Keratinocyte (primary cell): ENCODE results near the gene ZBTB48.

Experiments used
- EZH2 ChIP-seq: IDR thresholded peaks from one replicate; pipeline ENCODE4 v1.6.1; 2012; ENCODE audit warnings: inconsistent platforms, mild to moderate bottlenecking, low read length, moderate library complexity
- TF ChIP-seq, protein P1 (sequence below), 3 experiments: IDR thresholded peaks in 1 of 3; conservative IDR thresholded peaks in 1 of 3; optimal IDR thresholded peaks in 1 of 3; 2 replicates in 2 of 3; 3 replicates in 1 of 3; pipeline versions ENCODE3 to v1.5.1; 2011; ENCODE audit warnings: low read length in 3 of 3, mild to moderate bottlenecking in 3 of 3, moderate library complexity in 2 of 3, control low read depth in 1 of 3, inconsistent platforms in 1 of 3; ENCODE audit not compliant: insufficient read depth in 2 of 3; ENCODE audit errors: extremely low read depth in 1 of 3

DNA sequence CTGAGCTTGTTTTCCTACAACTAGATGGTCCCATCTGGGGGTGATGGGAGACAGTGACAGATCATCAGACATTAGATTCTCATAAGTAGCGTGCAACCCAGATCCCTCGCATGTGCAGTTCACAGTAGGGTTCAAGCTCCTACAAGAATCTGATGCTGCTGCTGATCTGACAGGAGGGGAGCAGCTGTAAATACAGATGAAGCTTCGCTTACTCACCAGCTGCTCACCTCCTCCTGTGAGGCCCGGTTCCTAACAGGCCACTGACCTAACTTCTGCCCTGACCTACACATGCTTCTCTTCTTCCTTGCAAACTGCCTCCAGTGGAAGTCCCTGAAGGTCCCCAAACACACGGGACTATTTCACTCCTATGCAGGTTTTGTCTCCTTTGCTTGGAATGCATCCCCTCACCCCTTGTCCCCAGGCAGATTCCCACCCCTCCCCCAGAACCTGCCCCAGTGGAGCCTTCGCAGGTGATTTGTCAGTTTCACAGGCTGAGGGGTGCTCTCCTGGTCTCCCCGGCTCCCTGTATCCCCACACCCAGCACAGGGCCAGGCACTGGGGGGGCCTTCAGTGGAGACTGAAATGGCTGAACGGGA is 5.7 kb upstream of the ZBTB48 start:
- TF ChIP-seq, protein P1, sequence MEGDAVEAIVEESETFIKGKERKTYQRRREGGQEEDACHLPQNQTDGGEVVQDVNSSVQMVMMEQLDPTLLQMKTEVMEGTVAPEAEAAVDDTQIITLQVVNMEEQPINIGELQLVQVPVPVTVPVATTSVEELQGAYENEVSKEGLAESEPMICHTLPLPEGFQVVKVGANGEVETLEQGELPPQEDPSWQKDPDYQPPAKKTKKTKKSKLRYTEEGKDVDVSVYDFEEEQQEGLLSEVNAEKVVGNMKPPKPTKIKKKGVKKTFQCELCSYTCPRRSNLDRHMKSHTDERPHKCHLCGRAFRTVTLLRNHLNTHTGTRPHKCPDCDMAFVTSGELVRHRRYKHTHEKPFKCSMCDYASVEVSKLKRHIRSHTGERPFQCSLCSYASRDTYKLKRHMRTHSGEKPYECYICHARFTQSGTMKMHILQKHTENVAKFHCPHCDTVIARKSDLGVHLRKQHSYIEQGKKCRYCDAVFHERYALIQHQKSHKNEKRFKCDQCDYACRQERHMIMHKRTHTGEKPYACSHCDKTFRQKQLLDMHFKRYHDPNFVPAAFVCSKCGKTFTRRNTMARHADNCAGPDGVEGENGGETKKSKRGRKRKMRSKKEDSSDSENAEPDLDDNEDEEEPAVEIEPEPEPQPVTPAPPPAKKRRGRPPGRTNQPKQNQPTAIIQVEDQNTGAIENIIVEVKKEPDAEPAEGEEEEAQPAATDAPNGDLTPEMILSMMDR (optimal IDR thresholded peaks at IDR 0.05 in 1 of 3, IDR thresholded peaks at IDR 0.05 in 1 of 3, conservative IDR thresholded peaks at IDR 0.05 in 1 of 3; ENCODE audit: extremely low read depth in 1 of 3, insufficient read depth in 2 of 3, low read length in 3 of 3): no peak
- no peak for TF ChIP-seq EZH2
